Measurements from ENCODE around the gene DSCAML1.

DSCAML1 gene

GRCh38 chr11:117546431-117547194, 250.4 kb downstream of the DSCAML1 start:
- no peak for DNase-seq (ENCODE audit: low read depth)

GRCh38 chr11:117545706-117546105, 251.3 kb downstream of the DSCAML1 start:
- no peak for DNase-seq (ENCODE audit: low read depth)

GRCh38 chr11:117544130-117544800, 252.8 kb downstream of the DSCAML1 start:
- DNase-seq (ENCODE audit: low read depth) = no peak

DNA sequence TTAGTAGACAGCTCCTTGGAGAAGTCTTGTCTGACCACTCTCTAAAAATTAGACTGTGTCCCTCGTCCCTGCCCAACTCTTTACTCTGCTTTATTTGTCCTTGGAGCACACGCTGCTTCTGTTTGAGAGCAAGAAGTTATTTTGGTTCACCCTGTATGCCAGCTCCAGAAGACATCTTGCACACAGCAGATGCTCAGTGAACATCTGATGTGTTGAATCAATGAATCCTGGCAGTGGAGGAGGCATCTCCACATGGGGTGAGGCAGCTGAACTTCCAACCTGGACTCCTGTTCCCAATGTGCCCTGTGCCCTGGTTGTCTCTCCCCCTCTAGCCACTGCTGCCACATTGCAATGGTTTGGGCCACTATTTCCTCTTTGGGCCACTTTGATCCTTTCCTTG, 255.8 kb downstream of the DSCAML1 start:
- no peak for DNase-seq (ENCODE audit: low read depth)

DNA sequence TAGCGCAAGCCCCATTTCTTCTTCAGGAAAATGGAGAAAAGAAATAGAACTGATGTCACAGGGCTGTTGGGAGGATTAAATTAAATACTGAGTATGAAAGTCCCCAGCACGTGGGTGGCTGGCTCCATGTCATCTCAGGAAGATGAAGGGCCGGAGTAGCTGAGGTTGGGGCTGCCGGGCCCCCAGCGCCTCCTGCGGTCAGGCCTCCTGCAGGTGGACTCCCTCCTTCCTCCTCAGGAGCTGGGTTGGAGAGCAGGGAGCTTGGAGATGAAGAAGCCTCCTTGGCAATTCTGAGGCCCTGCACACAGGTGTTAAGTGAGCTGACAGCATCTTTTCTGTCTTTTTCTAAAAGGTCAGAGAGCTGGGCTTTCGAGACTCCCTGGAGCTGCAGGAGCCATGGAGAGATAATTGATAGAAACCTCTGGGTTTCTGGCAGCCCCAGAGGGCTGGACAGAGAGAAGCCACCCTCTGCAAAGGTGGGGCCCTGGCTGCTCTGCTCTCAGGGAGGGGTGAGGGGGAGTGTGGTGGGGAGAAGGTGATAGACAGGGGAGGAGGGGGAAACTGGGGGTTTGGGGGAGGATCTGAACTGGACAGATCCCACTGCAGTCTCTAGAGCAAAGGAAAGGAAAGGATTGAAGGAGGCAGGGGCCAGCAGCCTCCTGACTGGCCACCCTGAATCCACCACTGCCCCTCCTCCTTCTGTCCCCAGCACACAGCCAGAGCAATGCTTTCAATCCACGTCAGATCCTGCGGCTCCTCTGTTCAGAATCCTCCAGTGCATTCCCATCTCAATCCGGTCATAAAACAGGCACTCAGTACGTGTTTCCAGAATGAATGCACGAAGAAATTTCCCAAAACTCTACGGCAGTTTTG, 258.5 kb downstream of the DSCAML1 start:
- no peak for DNase-seq (ENCODE audit: low read depth)

- DNase-seq (ENCODE audit: low read depth) = no peak
Observed at GRCh38 chr11:117535850-117536411, 261.1 kb downstream of the DSCAML1 start.

DNA sequence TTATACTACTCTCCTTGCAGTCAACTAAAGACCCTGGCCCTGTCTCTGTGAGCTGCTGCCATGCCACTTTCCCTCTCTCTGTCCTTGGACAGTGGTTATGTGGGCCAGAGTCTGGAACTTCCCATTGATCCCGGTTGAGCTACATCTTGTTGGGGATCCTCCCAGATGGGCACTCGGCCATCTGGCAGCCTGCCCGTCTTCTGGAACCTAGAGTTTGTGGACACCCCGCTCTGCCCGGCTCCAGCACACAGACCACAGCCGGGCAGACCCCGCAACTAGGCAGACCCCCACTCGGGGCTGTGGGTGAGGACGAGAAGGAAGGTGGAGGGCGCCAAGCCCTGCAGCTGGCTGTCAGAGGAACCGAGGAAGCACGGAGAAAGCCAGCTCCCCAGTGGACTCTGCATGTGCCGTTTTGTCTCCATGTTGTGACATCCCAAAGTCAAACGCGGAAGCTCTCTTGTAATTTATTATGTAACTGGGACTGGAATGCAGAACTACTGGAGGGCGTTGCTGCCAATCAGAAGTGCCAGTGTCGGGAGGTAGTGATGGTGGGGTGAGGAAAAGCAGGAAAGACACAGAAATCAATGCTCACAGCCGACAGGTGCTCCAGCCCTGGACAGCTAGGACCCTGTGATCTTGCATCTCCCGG, 261.7 kb downstream of the DSCAML1 start:
- DNase-seq (ENCODE audit: low read depth) = no peak

DNA sequence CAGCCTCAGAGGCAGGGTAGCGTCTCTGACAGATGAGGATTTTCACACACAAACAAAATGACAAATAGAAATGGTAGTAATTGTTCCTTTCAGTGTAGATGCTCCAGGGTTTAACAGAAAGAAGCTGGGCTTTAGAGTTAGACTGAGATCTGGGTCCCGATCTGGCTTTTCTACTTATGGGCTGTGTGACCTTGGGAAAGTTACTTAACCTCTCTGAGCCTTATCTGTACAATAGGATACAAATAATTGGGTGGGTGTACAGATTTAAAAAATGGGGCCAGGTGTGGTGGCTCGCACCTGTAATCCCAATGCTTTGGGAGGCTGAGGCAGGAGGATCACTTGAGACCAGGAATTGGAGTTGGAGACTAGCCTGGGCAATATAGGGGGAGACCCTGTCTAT, 264.4 kb downstream of the DSCAML1 start:
- no peak for DNase-seq (ENCODE audit: low read depth)

GRCh38 chr11:117529816-117530215, 267.2 kb downstream of the DSCAML1 start:
- DNase-seq (ENCODE audit: low read depth) = no peak

- DNase-seq (ENCODE audit: low read depth) = no peak
Observed at GRCh38 chr11:117528097-117528721, 268.8 kb downstream of the DSCAML1 start.

DNA sequence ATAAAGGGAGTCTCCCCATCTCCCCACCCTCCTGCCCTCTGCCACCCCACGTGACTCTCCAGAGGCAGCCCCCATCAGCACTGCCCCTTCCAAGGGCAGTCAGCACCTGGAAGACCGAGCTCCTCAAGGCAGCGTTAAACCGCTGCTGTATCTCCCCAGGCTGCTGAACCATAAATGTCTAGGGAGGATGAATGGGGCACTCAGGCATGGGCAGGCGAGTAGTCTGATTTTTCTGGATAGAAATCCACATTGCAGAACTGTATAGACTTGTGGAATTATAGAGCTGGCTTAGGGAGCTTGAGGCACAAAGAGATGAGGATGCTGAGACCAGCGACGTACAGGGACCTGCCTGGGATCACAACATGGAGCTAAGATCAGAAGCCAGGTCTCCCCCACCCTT, 269.7 kb downstream of the DSCAML1 start:
- no peak for DNase-seq (ENCODE audit: low read depth)

DNA sequence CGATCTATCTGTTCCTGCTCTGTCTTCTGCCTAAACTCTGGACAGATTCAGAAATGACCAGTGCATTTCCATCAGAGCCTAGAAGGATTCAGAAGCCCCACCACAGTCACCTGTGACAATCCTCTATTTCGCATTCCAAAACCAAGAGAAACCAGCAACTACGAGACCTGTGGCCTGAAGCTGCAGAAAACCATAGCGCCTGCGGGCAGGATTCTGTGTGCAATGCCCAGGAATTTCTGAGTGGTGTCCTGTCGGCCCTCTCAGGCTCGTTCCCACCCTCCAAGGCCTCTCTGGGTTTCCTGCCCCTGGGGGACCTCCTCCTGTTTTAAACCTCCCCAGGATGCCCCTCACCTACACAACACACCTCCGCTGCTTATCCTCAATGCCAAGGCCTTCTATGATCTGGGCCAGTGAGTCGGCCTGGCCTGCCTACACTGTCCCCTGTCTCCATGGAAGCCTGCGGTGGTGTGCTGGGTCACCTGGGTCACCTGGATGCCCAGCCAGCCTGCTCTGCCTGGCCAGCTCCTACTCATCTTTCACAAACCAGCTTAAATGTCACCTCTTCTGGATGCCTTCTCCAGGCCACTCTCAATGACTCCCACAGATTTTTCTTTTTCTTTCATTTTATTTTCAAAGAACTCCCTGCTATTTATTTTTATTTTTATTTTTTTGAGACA, 271.0 kb downstream of the DSCAML1 start:
- no peak for DNase-seq (ENCODE audit: low read depth)

DNA sequence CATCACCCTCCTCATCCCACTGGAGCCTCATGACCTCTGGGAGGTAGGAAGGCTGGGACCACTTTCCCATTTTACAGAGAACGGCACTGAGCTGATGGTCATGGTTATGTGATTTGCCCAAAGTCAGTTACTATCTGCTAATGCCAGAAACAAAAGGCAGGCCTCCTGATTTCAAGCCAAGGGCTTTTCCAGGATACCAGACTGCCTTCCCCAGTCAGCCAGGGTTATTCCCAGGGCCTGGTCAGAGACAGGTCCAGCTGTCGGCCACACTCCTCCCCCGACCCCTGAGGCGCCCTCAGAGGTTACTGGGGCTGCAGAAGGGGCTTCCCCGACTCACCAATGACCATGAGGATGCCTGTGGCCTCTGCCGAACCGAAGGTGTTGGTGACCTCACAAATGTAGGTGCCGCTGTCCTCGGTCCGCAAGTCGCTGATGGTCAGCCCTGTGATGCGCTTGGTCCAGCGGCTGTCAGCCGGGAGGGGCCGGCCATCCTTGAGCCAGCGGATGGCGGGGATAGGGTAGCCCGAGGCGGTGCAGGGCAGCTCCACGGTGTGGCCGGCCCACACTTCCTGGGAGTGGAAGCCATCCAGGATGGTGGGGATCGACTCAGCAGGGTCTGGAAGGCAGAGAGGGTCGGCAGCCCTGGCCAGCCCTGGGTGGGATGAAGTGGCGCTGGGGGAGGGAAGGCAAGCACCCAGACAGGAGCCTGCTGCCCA, 272.4 kb downstream of the DSCAML1 start:
- no peak for DNase-seq (ENCODE audit: low read depth)

- DNase-seq (ENCODE audit: low read depth) = no peak
Observed at GRCh38 chr11:117523680-117524079, 273.3 kb downstream of the DSCAML1 start.

DNA sequence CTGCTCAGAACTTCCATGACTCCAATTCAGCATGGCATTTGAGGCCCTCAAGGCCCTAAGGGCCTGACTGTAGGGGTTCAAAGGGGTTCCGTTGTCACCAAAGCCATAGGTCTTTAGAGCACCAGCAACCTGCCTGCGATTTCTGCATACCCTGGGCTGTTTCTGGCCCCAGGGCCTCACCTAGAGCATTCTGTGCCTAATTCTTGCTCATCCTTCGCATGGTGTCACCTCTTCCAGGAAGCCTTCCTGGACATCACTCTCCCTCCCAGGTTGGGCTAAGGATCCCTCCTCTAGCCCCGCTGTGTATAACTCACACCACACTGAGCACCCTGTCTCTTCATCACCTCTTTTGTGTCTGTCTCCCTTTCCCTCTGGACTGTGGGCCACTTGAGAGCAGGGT, 275.0 kb downstream of the DSCAML1 start:
- no peak for DNase-seq (ENCODE audit: low read depth)

DNA sequence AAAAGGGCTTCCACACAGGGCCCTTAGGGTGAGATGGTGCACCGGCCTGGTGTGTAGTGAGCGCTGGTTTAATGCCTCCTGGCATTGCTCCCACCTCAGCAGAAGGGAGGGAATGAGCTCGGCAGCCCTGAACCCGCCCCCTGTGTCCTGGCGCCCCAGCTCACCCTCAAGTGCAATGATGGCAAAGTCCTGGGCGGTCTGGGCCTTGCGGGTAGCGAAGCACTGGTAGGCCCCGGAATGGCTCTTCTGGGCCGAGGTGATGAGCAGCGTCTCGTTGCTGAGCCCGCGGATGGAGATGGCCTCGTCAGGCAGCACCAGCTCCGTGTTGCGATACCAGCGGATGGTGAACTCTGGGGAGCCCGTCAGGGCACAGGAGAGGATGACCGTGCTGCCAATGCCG, 276.1 kb downstream of the DSCAML1 start:
- DNase-seq (ENCODE audit: low read depth) = no peak

DNA sequence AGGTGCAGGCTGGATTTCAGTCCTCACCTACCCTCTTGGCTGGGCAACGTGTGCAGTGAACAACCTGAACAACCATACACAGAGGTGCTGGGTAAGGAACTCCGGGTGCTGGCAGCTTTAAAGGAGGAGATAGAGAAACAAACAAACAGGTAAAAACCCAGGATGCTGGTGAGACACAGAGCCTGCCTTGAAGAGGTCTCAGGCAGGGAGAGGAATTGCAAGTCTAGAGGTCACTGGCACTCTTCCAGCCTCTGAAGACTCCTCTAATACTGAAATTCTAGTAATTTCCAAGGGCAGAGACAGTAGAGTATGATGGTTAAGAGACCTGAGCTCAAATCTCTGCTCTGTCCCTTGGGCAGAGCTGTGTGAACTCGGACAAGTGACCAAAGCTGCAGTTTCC, 276.8 kb downstream of the DSCAML1 start:
- no peak for DNase-seq (ENCODE audit: low read depth)

DNA sequence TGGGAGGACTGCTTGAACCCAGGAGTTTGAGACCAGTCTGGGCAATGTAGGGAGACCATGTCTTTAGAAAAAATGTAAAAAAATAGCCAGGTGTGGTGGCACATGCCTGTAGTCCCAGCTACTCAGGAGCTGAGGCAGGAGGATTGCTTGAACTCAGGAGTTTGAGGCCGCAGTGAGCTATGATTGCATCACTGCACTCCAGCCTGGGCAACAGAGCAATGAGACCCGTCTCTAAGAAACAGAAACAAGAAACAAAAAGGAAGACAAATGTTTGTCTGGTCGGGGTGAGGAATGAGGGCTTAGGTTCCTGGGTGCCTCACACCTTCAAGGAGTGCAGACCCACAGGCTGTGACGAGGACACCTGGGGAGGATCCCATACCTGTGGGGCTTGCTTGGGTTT, 277.4 kb downstream of the DSCAML1 start:
- no peak for DNase-seq (ENCODE audit: low read depth)

- no peak for DNase-seq (ENCODE audit: low read depth)
Observed at GRCh38 chr11:117519170-117519569, 277.8 kb downstream of the DSCAML1 start.

DNA sequence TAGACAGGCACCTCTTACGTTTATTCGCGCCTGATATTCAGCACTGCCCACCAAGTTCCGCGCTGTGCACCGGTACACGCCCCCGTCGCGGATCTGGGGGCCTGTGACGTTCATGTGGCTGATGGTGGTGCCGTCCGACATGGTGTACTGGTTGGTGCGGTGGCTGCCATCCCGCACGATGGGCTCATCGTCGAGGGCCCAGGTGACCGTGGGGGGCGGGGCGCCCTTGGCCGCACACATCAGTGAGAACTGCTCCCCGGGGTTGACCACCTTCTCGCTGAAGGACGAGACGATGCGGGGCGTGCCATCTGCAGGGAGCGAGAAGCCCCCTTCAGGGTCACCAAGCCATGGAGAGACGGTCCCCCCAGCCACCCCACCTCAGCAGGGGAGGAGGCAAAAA, 278.6 kb downstream of the DSCAML1 start:
- DNase-seq (ENCODE audit: low read depth) = no peak
